Lower leg skin (tissue), 3 donors: Measurements from ENCODE around the gene SMIM7.
"Not testable (repeated sequence)": the region's sequence is repeated elsewhere in the genome, so short reads cannot be mapped to it uniquely, and the experiment has no call there.

ENCODE experiments used
- POLR2A ChIP-seq, 2 donors: fragments of 450-650 bp; IDR thresholded peaks; one replicate each; pipeline ENCODE4 v1.6.1; 2016 to 2017; ENCODE audit warnings: antibody characterized with exemption in 2 of 2, mild to moderate bottlenecking in 1 of 2, moderate library complexity in 1 of 2
- TF ChIP-seq, protein P1 (sequence below), 3 donors: fragments of 450-650 bp; IDR thresholded peaks; one replicate each; pipeline ENCODE4 v1.5.1; 2016; ENCODE audit warnings: antibody characterized with exemption in 3 of 3, mild to moderate bottlenecking in 3 of 3, moderate library complexity in 2 of 3

- TF ChIP-seq, protein P1, sequence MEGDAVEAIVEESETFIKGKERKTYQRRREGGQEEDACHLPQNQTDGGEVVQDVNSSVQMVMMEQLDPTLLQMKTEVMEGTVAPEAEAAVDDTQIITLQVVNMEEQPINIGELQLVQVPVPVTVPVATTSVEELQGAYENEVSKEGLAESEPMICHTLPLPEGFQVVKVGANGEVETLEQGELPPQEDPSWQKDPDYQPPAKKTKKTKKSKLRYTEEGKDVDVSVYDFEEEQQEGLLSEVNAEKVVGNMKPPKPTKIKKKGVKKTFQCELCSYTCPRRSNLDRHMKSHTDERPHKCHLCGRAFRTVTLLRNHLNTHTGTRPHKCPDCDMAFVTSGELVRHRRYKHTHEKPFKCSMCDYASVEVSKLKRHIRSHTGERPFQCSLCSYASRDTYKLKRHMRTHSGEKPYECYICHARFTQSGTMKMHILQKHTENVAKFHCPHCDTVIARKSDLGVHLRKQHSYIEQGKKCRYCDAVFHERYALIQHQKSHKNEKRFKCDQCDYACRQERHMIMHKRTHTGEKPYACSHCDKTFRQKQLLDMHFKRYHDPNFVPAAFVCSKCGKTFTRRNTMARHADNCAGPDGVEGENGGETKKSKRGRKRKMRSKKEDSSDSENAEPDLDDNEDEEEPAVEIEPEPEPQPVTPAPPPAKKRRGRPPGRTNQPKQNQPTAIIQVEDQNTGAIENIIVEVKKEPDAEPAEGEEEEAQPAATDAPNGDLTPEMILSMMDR (IDR thresholded peaks at IDR 0.05) = not testable (repeated sequence)
- not testable (repeated sequence) for TF ChIP-seq POLR2A (IDR thresholded peaks at IDR 0.05)
Measured at GRCh38 chr19:16651421-16652188, 8.3 kb downstream of the SMIM7 start.
